ENCODE results near the gene NACC2. TPM values are rescaled to one million over a fixed set of nuclear protein-coding genes. Genes with fewer than 3 reads are reported as not detected.

The NACC2 gene
- polyA plus RNA-seq, 1 of the 3 experiments (the other 2 are of a cell fraction), result 22.1 TPM

- H3K27ac ChIP-seq (ENCODE audit: low read depth in 2 of 2, low read length in 1 of 2), result no peak overlapping the region
- H3K4me3 ChIP-seq (ENCODE audit: low read depth in 2 of 2, low read length in 1 of 2), result no peak overlapping the region
- H3K4me1 ChIP-seq (ENCODE audit: control insufficient read depth in 1 of 2, insufficient read depth in 2 of 2, low read depth in 1 of 2, low read length in 1 of 2), result peaks cover 0 to 23% of the 10 kb centered on the region in 2 experiments; a peak in 2 of 4 replicates
- H2AFZ ChIP-seq (ENCODE audit: low read depth), result no peak overlapping the region
- ChIA-PET POLR2A (no interaction called here), CTCF (interaction anchor here (0.9 to 2.1 kb wide), 2 partner anchors 132 to 165 kb away, joined by 4 to 5 read pairs; no protein-coding TSS in a partner anchor)
- 83% methylated on average over 9 of the region's 9 CpGs for WGBS (ENCODE audit: low lambda C conversion rate)
- H3K9me3 ChIP-seq, result no peaks in the 10 kb centered on the region
- H3K4me2 ChIP-seq, result no peak overlapping the region
- no peaks in the 10 kb centered on the region for H3K9me2 ChIP-seq
- peaks cover 22% of the 10 kb centered on the region for H4K20me1 ChIP-seq (ENCODE audit: insufficient read depth)
- peaks cover 0 to 12% of the 10 kb centered on the region in 2 experiments for H3K36me3 ChIP-seq (replicated peaks in 1 of 2; ENCODE audit: control insufficient read depth in 1 of 2, insufficient read depth in 2 of 2, low read length in 1 of 2)
- no peaks in the 10 kb centered on the region for H3K27me3 ChIP-seq (ENCODE audit: insufficient read depth)
- H3F3A ChIP-seq (replicated peaks; ENCODE audit: insufficient read depth), result peaks cover 2% of the 10 kb centered on the region
- H3K79me2 ChIP-seq (ENCODE audit: insufficient read depth), result peaks cover 65% of the 10 kb centered on the region
- no peak for DNase-seq
- TF ChIP-seq RFX5 (IDR thresholded peaks at IDR 0.05; ENCODE audit: low read length), result no peak
- TF ChIP-seq RXRA (IDR thresholded peaks at IDR 0.05; ENCODE audit: borderline replicate concordance, low read depth), result no peak
- TF ChIP-seq NRF1 (IDR thresholded peaks at IDR 0.05; ENCODE audit: low read depth, low read length), result no peak
- TF ChIP-seq FOSL2 (IDR thresholded peaks at IDR 0.05; ENCODE audit: borderline replicate concordance, low read depth), result no peak
- TF ChIP-seq, protein P1, sequence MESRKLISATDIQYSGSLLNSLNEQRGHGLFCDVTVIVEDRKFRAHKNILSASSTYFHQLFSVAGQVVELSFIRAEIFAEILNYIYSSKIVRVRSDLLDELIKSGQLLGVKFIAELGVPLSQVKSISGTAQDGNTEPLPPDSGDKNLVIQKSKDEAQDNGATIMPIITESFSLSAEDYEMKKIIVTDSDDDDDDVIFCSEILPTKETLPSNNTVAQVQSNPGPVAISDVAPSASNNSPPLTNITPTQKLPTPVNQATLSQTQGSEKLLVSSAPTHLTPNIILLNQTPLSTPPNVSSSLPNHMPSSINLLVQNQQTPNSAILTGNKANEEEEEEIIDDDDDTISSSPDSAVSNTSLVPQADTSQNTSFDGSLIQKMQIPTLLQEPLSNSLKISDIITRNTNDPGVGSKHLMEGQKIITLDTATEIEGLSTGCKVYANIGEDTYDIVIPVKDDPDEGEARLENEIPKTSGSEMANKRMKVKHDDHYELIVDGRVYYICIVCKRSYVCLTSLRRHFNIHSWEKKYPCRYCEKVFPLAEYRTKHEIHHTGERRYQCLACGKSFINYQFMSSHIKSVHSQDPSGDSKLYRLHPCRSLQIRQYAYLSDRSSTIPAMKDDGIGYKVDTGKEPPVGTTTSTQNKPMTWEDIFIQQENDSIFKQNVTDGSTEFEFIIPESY (IDR thresholded peaks at IDR 0.05; ENCODE audit: borderline replicate concordance, low read depth), result no peak
- TF ChIP-seq USF1 (IDR thresholded peaks at IDR 0.05; ENCODE audit: borderline replicate concordance, low read depth), result no peak
- no peak for TF ChIP-seq POLR2AphosphoS5 (IDR thresholded peaks at IDR 0.05; ENCODE audit: low read depth, low read length)
- TF ChIP-seq TEAD4 (IDR thresholded peaks at IDR 0.05; ENCODE audit: borderline replicate concordance, insufficient read depth), result no peak
- TF ChIP-seq EZH2phosphoT487 (IDR thresholded peaks at IDR 0.05; ENCODE audit: borderline replicate concordance, low read depth), result no peak
- TF ChIP-seq RAD21 (IDR thresholded peaks at IDR 0.05; ENCODE audit: low read length), result no peak
- no peak for TF ChIP-seq MEF2A (IDR thresholded peaks at IDR 0.05; ENCODE audit: borderline replicate concordance, low read depth)
- TF ChIP-seq MXI1 (IDR thresholded peaks at IDR 0.05; ENCODE audit: low read depth, low read length), result no peak
- no peak for TF ChIP-seq FOXJ3 (CRISPR knock-in tag; IDR thresholded peaks at IDR 0.05)
- H3K9ac ChIP-seq, result no peak overlapping the region
Measured at GRCh38 chr9:135957431-135957830, 137.7 kb downstream of the NACC2 start.

DNA sequence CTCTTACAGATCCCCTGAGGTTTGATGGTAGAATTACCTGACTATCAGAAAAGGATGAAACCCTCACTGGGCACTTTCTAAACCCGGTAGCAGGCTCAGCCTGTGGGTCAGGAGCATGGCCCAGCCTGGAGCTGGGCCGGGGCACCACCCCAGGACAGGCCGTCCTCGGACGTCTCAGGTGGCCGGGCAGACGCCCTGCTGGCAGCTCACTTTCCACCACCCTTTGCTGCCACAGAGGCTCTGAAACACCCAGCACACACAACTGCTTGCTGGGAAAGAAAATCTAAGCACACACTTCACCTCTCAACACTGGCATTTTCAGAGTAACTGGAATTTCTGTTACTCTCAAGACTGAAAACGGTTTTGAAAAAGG lies 138.3 kb downstream of the NACC2 start:
- H3K27me3 ChIP-seq (ENCODE audit: insufficient read depth), result no peaks in the 10 kb centered on the region
- WGBS (ENCODE audit: low lambda C conversion rate), result 91% methylated on average over 8 of the region's 8 CpGs
- H3K4me1 ChIP-seq (ENCODE audit: control insufficient read depth in 1 of 2, insufficient read depth in 2 of 2, low read depth in 1 of 2, low read length in 1 of 2), result peaks cover 0 to 17% of the 10 kb centered on the region in 2 experiments; a peak in 2 of 4 replicates
- no peak overlapping the region for H3K4me3 ChIP-seq (ENCODE audit: low read depth in 2 of 2, low read length in 1 of 2)
- H3K9me3 ChIP-seq, result no peaks in the 10 kb centered on the region
- H3K27ac ChIP-seq (ENCODE audit: low read depth in 2 of 2, low read length in 1 of 2), result no peak overlapping the region
- H3F3A ChIP-seq (replicated peaks; ENCODE audit: insufficient read depth), result peaks cover 4% of the 10 kb centered on the region
- H3K9ac ChIP-seq, result no peak overlapping the region
- ChIA-PET POLR2A (no interaction called here), CTCF (interaction anchor here (0.8 to 2.1 kb wide), 3 partner anchors 11 to 348 kb away, joined by 4 to 9 read pairs (median 4); no protein-coding TSS in a partner anchor)
- H3K9me2 ChIP-seq, result no peaks in the 10 kb centered on the region
- H2AFZ ChIP-seq (ENCODE audit: low read depth), result no peak overlapping the region
- DNase-seq, result no peak
- no peak overlapping the region for H3K4me2 ChIP-seq
- peaks cover 0 to 19% of the 10 kb centered on the region in 2 experiments for H3K36me3 ChIP-seq (replicated peaks in 1 of 2; ENCODE audit: control insufficient read depth in 1 of 2, insufficient read depth in 2 of 2, low read length in 1 of 2)
- H3K79me2 ChIP-seq (ENCODE audit: insufficient read depth), result peaks cover 65% of the 10 kb centered on the region
- peaks cover 22% of the 10 kb centered on the region for H4K20me1 ChIP-seq (ENCODE audit: insufficient read depth)
- TF ChIP-seq TCF12 (IDR thresholded peaks at IDR 0.05) (no peak), RCOR1 (IDR thresholded peaks at IDR 0.05; ENCODE audit: low read length) (no peak), REST (IDR thresholded peaks at IDR 0.05; ENCODE audit: low read depth, low read length) (no peak), ELF1 (IDR thresholded peaks at IDR 0.05) (no peak), IRF3 (IDR thresholded peaks at IDR 0.05; ENCODE audit: low read depth, low read length) (no peak), MEF2A (IDR thresholded peaks at IDR 0.05; ENCODE audit: borderline replicate concordance, low read depth) (no peak), YY1 (IDR thresholded peaks at IDR 0.05; ENCODE audit: low read depth) (no peak)
- TF ChIP-seq, protein P2, sequence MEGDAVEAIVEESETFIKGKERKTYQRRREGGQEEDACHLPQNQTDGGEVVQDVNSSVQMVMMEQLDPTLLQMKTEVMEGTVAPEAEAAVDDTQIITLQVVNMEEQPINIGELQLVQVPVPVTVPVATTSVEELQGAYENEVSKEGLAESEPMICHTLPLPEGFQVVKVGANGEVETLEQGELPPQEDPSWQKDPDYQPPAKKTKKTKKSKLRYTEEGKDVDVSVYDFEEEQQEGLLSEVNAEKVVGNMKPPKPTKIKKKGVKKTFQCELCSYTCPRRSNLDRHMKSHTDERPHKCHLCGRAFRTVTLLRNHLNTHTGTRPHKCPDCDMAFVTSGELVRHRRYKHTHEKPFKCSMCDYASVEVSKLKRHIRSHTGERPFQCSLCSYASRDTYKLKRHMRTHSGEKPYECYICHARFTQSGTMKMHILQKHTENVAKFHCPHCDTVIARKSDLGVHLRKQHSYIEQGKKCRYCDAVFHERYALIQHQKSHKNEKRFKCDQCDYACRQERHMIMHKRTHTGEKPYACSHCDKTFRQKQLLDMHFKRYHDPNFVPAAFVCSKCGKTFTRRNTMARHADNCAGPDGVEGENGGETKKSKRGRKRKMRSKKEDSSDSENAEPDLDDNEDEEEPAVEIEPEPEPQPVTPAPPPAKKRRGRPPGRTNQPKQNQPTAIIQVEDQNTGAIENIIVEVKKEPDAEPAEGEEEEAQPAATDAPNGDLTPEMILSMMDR (IDR thresholded peaks at IDR 0.05), result no peak
